ENCODE measurements around the gene KCNF1. TPM values are rescaled to one million over a fixed set of nuclear protein-coding genes. Genes with fewer than 3 reads are reported as not detected.

KCNF1 gene
- total RNA-seq, 1 experiment from 2014 or later, result 1.2 TPM

DNA sequence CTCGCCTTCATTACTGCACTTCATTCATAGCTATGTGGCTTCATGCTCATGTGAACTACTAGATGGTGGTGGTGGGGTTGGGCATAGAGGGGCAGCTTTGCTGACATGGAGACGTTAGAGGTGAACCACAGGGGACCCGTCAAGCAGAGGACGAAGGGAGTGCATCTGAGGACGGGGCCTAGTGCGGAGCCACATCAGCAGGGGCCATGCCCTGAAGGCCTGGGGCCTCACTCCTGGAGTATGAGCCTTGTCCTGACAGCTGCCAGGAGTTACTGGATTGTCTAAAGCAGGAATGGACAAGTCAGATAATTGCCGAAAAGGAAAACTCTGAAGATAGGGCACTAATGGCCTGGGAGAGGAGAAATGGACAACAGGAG lies 36.4 kb downstream of the KCNF1 start:
- no peaks in the 10 kb centered on the region for H3K27me3 Mint-ChIP-seq (ENCODE audit: low read depth)
- ChIA-PET POLR2A (no interaction called here), CTCF (no interaction called here)
- no peak for ATAC-seq
- H3K27ac Mint-ChIP-seq, result no peak overlapping the region
- H3K4me1 Mint-ChIP-seq, result no peaks in the 10 kb centered on the region
- peaks cover 2% of the 10 kb centered on the region for H3K36me3 Mint-ChIP-seq
- peaks cover 19% of the 10 kb centered on the region for H3K9me3 Mint-ChIP-seq
- TF ChIP-seq, protein P1, sequence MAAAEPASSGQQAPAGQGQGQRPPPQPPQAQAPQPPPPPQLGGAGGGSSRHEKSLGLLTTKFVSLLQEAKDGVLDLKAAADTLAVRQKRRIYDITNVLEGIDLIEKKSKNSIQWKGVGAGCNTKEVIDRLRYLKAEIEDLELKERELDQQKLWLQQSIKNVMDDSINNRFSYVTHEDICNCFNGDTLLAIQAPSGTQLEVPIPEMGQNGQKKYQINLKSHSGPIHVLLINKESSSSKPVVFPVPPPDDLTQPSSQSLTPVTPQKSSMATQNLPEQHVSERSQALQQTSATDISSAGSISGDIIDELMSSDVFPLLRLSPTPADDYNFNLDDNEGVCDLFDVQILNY (CRISPR knock-in tag; IDR thresholded peaks at IDR 0.05), result no peak
- TF ChIP-seq, protein P2, sequence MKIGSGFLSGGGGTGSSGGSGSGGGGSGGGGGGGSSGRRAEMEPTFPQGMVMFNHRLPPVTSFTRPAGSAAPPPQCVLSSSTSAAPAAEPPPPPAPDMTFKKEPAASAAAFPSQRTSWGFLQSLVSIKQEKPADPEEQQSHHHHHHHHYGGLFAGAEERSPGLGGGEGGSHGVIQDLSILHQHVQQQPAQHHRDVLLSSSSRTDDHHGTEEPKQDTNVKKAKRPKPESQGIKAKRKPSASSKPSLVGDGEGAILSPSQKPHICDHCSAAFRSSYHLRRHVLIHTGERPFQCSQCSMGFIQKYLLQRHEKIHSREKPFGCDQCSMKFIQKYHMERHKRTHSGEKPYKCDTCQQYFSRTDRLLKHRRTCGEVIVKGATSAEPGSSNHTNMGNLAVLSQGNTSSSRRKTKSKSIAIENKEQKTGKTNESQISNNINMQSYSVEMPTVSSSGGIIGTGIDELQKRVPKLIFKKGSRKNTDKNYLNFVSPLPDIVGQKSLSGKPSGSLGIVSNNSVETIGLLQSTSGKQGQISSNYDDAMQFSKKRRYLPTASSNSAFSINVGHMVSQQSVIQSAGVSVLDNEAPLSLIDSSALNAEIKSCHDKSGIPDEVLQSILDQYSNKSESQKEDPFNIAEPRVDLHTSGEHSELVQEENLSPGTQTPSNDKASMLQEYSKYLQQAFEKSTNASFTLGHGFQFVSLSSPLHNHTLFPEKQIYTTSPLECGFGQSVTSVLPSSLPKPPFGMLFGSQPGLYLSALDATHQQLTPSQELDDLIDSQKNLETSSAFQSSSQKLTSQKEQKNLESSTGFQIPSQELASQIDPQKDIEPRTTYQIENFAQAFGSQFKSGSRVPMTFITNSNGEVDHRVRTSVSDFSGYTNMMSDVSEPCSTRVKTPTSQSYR (CRISPR knock-in tag; IDR thresholded peaks at IDR 0.05), result no peak
- TF ChIP-seq RORB (CRISPR knock-in tag; IDR thresholded peaks at IDR 0.05), result no peak
- no peak for TF ChIP-seq NFATC4 (CRISPR knock-in tag; IDR thresholded peaks at IDR 0.05)
- TF ChIP-seq, protein P3, sequence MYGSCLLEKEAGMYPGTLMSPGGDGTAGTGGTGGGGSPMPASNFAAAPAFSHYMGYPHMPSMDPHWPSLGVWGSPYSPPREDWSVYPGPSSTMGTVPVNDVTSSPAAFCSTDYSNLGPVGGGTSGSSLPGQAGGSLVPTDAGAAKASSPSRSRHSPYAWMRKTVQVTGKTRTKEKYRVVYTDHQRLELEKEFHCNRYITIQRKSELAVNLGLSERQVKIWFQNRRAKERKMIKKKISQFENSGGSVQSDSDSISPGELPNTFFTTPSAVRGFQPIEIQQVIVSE (CRISPR knock-in tag; IDR thresholded peaks at IDR 0.05; ENCODE audit: borderline replicate concordance), result no peak
- no peak for TF ChIP-seq TCF7 (CRISPR knock-in tag; IDR thresholded peaks at IDR 0.05; ENCODE audit: low read depth)
- no peak for TF ChIP-seq ZNF263 (CRISPR knock-in tag; IDR thresholded peaks at IDR 0.05; ENCODE audit: low read depth)
- TF ChIP-seq, protein P4, sequence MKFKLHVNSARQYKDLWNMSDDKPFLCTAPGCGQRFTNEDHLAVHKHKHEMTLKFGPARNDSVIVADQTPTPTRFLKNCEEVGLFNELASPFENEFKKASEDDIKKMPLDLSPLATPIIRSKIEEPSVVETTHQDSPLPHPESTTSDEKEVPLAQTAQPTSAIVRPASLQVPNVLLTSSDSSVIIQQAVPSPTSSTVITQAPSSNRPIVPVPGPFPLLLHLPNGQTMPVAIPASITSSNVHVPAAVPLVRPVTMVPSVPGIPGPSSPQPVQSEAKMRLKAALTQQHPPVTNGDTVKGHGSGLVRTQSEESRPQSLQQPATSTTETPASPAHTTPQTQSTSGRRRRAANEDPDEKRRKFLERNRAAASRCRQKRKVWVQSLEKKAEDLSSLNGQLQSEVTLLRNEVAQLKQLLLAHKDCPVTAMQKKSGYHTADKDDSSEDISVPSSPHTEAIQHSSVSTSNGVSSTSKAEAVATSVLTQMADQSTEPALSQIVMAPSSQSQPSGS (CRISPR knock-in tag; IDR thresholded peaks at IDR 0.05; ENCODE audit: borderline replicate concordance, low read depth), result no peak
- TF ChIP-seq, protein P5, sequence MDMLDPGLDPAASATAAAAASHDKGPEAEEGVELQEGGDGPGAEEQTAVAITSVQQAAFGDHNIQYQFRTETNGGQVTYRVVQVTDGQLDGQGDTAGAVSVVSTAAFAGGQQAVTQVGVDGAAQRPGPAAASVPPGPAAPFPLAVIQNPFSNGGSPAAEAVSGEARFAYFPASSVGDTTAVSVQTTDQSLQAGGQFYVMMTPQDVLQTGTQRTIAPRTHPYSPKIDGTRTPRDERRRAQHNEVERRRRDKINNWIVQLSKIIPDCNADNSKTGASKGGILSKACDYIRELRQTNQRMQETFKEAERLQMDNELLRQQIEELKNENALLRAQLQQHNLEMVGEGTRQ (CRISPR knock-in tag; IDR thresholded peaks at IDR 0.05), result no peak
- no peak for DNase-seq (ENCODE audit: low spot score)
- H3K4me3 Mint-ChIP-seq, result no peak overlapping the region

DNA sequence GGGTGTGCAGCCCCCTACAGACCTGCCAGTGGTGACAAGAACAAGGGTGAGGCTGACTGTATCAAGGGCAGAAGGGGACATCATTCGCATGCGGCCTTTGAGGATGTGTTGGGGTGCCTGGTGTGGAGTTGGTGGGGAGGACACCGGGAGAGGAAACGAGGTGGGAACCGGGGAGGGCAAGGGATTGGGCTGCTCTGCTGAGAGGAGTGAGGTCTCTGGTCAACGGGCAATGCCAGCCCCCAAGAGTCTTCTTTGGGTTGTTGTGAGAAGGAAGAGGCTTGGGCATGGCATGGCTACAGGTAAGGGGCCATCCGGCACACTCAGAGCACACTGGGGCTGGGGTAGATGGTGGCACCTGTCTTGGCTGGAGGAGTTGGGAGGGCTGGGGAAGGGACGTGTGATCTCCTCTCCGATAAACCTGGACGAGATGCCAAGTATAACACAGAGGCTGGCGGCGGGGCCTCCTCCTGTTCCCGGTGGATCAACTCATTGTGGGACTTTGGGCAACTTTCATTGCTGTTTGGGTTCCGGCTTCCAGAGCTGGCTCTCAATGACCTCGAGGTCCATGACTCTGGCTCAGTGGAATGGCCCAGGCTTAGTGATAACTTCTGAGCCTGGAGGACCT lies 37.0 kb downstream of the KCNF1 start:
- H3K27ac Mint-ChIP-seq, result no peak overlapping the region
- no peaks in the 10 kb centered on the region for H3K4me1 Mint-ChIP-seq
- no peak overlapping the region for H3K4me3 Mint-ChIP-seq
- ChIA-PET POLR2A (no interaction called here), CTCF (no interaction called here)
- no peak for ATAC-seq
- H3K36me3 Mint-ChIP-seq, result peaks cover 6% of the 10 kb centered on the region
- no peaks in the 10 kb centered on the region for H3K27me3 Mint-ChIP-seq (ENCODE audit: low read depth)
- DNase-seq (ENCODE audit: low spot score), result no peak
- peaks cover 23% of the 10 kb centered on the region for H3K9me3 Mint-ChIP-seq
- TF ChIP-seq FOXJ3 (CRISPR knock-in tag; IDR thresholded peaks at IDR 0.05; ENCODE audit: borderline replicate concordance), result no peak
- TF ChIP-seq RELA (CRISPR knock-in tag; IDR thresholded peaks at IDR 0.05; ENCODE audit: borderline replicate concordance), result no peak
- TF ChIP-seq FOXP1 (CRISPR knock-in tag; IDR thresholded peaks at IDR 0.05; ENCODE audit: borderline replicate concordance), result no peak
- TF ChIP-seq ATF1 (CRISPR knock-in tag; IDR thresholded peaks at IDR 0.05), result no peak
- TF ChIP-seq, protein P6, sequence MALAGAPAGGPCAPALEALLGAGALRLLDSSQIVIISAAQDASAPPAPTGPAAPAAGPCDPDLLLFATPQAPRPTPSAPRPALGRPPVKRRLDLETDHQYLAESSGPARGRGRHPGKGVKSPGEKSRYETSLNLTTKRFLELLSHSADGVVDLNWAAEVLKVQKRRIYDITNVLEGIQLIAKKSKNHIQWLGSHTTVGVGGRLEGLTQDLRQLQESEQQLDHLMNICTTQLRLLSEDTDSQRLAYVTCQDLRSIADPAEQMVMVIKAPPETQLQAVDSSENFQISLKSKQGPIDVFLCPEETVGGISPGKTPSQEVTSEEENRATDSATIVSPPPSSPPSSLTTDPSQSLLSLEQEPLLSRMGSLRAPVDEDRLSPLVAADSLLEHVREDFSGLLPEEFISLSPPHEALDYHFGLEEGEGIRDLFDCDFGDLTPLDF (CRISPR knock-in tag; IDR thresholded peaks at IDR 0.05), result no peak
- no peak for TF ChIP-seq TEAD1 (CRISPR knock-in tag; IDR thresholded peaks at IDR 0.05)
- TF ChIP-seq, protein P7, sequence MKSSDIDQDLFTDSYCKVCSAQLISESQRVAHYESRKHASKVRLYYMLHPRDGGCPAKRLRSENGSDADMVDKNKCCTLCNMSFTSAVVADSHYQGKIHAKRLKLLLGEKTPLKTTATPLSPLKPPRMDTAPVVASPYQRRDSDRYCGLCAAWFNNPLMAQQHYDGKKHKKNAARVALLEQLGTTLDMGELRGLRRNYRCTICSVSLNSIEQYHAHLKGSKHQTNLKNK (CRISPR knock-in tag; IDR thresholded peaks at IDR 0.05), result no peak
- no peak for TF ChIP-seq RORB (CRISPR knock-in tag; IDR thresholded peaks at IDR 0.05)
- TF ChIP-seq TEAD4 (CRISPR knock-in tag; IDR thresholded peaks at IDR 0.05), result no peak
- TF ChIP-seq, protein P8, sequence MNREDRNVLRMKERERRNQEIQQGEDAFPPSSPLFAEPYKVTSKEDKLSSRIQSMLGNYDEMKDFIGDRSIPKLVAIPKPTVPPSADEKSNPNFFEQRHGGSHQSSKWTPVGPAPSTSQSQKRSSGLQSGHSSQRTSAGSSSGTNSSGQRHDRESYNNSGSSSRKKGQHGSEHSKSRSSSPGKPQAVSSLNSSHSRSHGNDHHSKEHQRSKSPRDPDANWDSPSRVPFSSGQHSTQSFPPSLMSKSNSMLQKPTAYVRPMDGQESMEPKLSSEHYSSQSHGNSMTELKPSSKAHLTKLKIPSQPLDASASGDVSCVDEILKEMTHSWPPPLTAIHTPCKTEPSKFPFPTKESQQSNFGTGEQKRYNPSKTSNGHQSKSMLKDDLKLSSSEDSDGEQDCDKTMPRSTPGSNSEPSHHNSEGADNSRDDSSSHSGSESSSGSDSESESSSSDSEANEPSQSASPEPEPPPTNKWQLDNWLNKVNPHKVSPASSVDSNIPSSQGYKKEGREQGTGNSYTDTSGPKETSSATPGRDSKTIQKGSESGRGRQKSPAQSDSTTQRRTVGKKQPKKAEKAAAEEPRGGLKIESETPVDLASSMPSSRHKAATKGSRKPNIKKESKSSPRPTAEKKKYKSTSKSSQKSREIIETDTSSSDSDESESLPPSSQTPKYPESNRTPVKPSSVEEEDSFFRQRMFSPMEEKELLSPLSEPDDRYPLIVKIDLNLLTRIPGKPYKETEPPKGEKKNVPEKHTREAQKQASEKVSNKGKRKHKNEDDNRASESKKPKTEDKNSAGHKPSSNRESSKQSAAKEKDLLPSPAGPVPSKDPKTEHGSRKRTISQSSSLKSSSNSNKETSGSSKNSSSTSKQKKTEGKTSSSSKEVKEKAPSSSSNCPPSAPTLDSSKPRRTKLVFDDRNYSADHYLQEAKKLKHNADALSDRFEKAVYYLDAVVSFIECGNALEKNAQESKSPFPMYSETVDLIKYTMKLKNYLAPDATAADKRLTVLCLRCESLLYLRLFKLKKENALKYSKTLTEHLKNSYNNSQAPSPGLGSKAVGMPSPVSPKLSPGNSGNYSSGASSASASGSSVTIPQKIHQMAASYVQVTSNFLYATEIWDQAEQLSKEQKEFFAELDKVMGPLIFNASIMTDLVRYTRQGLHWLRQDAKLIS (CRISPR knock-in tag; IDR thresholded peaks at IDR 0.05; ENCODE audit: borderline replicate concordance), result no peak
